GM12878 (cell line): ENCODE results near the gene CIAO1. TPM values are rescaled to one million over a fixed set of nuclear protein-coding genes. Genes with fewer than 3 reads are reported as not detected.

Experiments used
- ATAC-seq: fragments of 200-7000 bp; cut with Tn5 transposase; 3 replicates; pipeline ENCODE4 v1.9.1; 2020; ENCODE audit warnings: mild to moderate bottlenecking, moderate library complexity
- BruUV-seq: library from RNA; stranded (reverse); fragments of 400-500 nt; replicated peaks from 2 replicates; lab custom pipeline; 2021; lab: Mats Ljungman, UMichigan
- CTCF ChIA-PET: fragments of 300-600 bp; sonication (Branson Sonifier 250); formaldehyde crosslinking; extraction: SDS; loops from one replicate; lab custom pipeline; 2021; ENCODE audit warnings: inconsistent platforms; lab: Yijun Ruan, JAX
- POLR2A ChIA-PET: fragments of 350-600 bp; formaldehyde crosslinking; extraction: SDS; loops from one replicate; lab custom pipeline; 2021; ENCODE audit warnings: inconsistent platforms; lab: Charles Lee
- RAD21 ChIA-PET: fragments of 300-600 bp; sonication (Branson Sonifier 250); formaldehyde crosslinking; loops from one replicate; lab custom pipeline; 2023; ENCODE audit warnings: antibody characterized with exemption; ENCODE audit not compliant: unreplicated experiment; lab: Charles Lee
- SMC1A ChIA-PET: fragments of 300-600 bp; sonication (Branson Sonifier 250); formaldehyde crosslinking; loops from one replicate; lab custom pipeline; 2023; ENCODE audit not compliant: unreplicated experiment, uncharacterized antibody; lab: Charles Lee
- DNase-seq: peaks from one replicate; pipeline ENCODE4 v3.0.0-alpha.2; 2011; ENCODE audit warnings: low read depth, low spot score
- FAIRE-seq: peaks from 3 replicates; lab custom pipeline; 2011; peaks lifted over from hg19 to GRCh38; lab: Jason Lieb, UNC
- H2AFZ ChIP-seq: 2 replicates; pipeline ENCODE4 v1.6.0; 2011; ENCODE audit warnings: low read depth, low read length, control low read depth; ENCODE audit not compliant: control insufficient read depth
- H3K27ac ChIP-seq: 2 replicates; pipeline ENCODE4 v1.5.1; 2011; ENCODE audit warnings: control low read depth; ENCODE audit not compliant: control insufficient read depth, insufficient read depth
- H3K27me3 ChIP-seq, 2 experiments: replicated peaks in 1 of 2; 2 replicates each; pipeline versions ENCODE4 v1.6.0 to v1.6.1; 2011; ENCODE audit warnings: low read length in 1 of 2; ENCODE audit not compliant: control insufficient read depth in 2 of 2, insufficient read depth in 2 of 2
- H3K36me3 ChIP-seq, 2 experiments: 2 replicates each; pipeline ENCODE4 v1.5.1; 2011; ENCODE audit warnings: low read length in 1 of 2; ENCODE audit not compliant: control insufficient read depth in 2 of 2, insufficient read depth in 2 of 2
- H3K4me1 ChIP-seq: 2 replicates; pipeline ENCODE4 v1.6.1; 2011; ENCODE audit warnings: mild to moderate bottlenecking, low read length, moderate library complexity, mixed read lengths; ENCODE audit not compliant: control insufficient read depth, insufficient read depth
- H3K4me2 ChIP-seq: 2 replicates; pipeline ENCODE4 v1.6.0; 2011; ENCODE audit warnings: control low read depth; ENCODE audit not compliant: control insufficient read depth, insufficient read depth
- H3K4me3 ChIP-seq: fragments of 200-600 bp; sonication (generic); 2 replicates; pipeline ENCODE4 v1.5.1; 2016
- H3K79me2 ChIP-seq: 2 replicates; pipeline ENCODE4 v1.6.0; 2011; ENCODE audit warnings: low read length; ENCODE audit not compliant: control insufficient read depth, insufficient read depth
- H3K9ac ChIP-seq: 2 replicates; pipeline ENCODE4 v1.8.0; 2011; ENCODE audit warnings: low read length, control low read depth, mixed read lengths; ENCODE audit not compliant: control insufficient read depth, insufficient read depth
- H3K9me3 ChIP-seq: replicated peaks from 3 replicates; pipeline ENCODE4 v1.5.1; 2011; ENCODE audit warnings: mild to moderate bottlenecking, low read length; ENCODE audit not compliant: control insufficient read depth, insufficient read depth
- H4K20me1 ChIP-seq: 2 replicates; pipeline ENCODE4 v1.6.0; 2011; ENCODE audit not compliant: control insufficient read depth, insufficient read depth
- BACH1 ChIP-seq: fragments of 450-650 bp; IDR thresholded peaks from 2 replicates; pipeline ENCODE4 v1.6.1; 2017; ENCODE audit warnings: mild to moderate bottlenecking, borderline replicate concordance
- CEBPZ ChIP-seq: fragments of 150-350 bp; IDR thresholded peaks from 2 replicates; pipeline ENCODE4 v1.6.1; 2016; ENCODE audit warnings: low read depth, low read length
- E2F8 ChIP-seq: fragments of 450-650 bp; IDR thresholded peaks from 2 replicates; pipeline ENCODE4 v1.6.1; 2018; ENCODE audit warnings: mild to moderate bottlenecking, low read depth, moderate library complexity; ENCODE audit not compliant: partially characterized antibody
- ETV6 ChIP-seq, 2 experiments: fragments of 450-650 bp in 1 of 2; IDR thresholded peaks in 1 of 2; conservative IDR thresholded peaks in 1 of 2; 2 replicates each; pipeline ENCODE4 v1.6.1; 2014; ENCODE audit warnings: antibody characterized with exemption in 1 of 2, borderline replicate concordance in 1 of 2, low read depth in 1 of 2, mild to moderate bottlenecking in 1 of 2, moderate library complexity in 1 of 2
- HDGF ChIP-seq: fragments of 450-650 bp; IDR thresholded peaks from 2 replicates; pipeline ENCODE4 v1.6.1; 2016; ENCODE audit warnings: antibody characterized with exemption
- KDM1A ChIP-seq: fragments of 200-600 bp; sonication (generic); IDR thresholded peaks from 2 replicates; pipeline ENCODE4 v1.6.1; 2016; ENCODE audit warnings: borderline replicate concordance
- SIN3A ChIP-seq: IDR thresholded peaks from 2 replicates; pipeline ENCODE4 v1.6.1; 2012; ENCODE audit warnings: low read depth, low read length, improper control_type of control experiment
- TBL1XR1 ChIP-seq: IDR thresholded peaks from 2 replicates; pipeline ENCODE4 v1.6.1; 2012; ENCODE audit warnings: low read depth, low read length, improper control_type of control experiment
- WGBS: methylation state at CpG from one replicate; pipeline ENCODE4 v1.1.6; 2016; ENCODE audit warnings: low lambda C conversion rate; ENCODE audit not compliant: insufficient replicate concordance, insufficient coverage; ENCODE audit errors: missing lambda C conversion rate; 5-methylcytosine and 5-hydroxymethylcytosine counted together
- in situ Hi-C: fragments of 300-500 bp; cut with MboI; formaldehyde crosslinking; loops from 9 replicates; pipeline ENCODE4 v1.14.3; 2018; ENCODE audit warnings: mixed read lengths
- intact Hi-C: fragments of 100-400 bp; cut with micrococcal nuclease; formaldehyde crosslinking; loops from one replicate; pipeline ENCODE4 v1.14.2; 2022; ENCODE audit not compliant: unreplicated experiment
- polyA plus RNA-seq, 11 experiments: library from polyadenylated mRNA; depleted of rRNA in 4 of 11; unstranded in 6 of 11; stranded (reverse) in 5 of 11; fragments of >200 nt; fragmentation: Nextera tagmentation in 4 of 11; fragmentation: Illumina TruSeq in 1 of 11; extraction: Ambion mirVana in 4 of 11; extraction: Trizol in 1 of 11; gene quantifications; 1 replicate in 1 of 11; 2 replicates in 10 of 11; pipeline versions ENCODE4 v1.2.1 to v1.2.3, GENCODE V29; 2011 to 2016; ENCODE audit warnings: inconsistent platforms in 2 of 11, missing spikeins in 2 of 11, low read depth in 1 of 11
- total RNA-seq, 4 experiments: library from RNA; depleted of rRNA in 3 of 4; stranded (reverse); fragments of >200 nt in 3 of 4; fragmentation: Illumina TruSeq in 1 of 4; extraction: Trizol in 1 of 4; gene quantifications; 2 replicates each; pipeline versions ENCODE4 v1.2.1 to v1.2.3, GENCODE V29; 2013 to 2021

Gene CIAO1
- total and polyA plus RNA-seq, 10 of the 15 experiments (the other 5 are each of a cell fraction or from before 2014, with no cell fraction given) = 8.3 to 89.4 (median 63.4) TPM

GRCh38 chr2:96261328-96262003, 4.6 kb upstream of the CIAO1 start:
- Histone ChIP-seq H3K4me1 (peaks cover 32% of the 10 kb centered on the region), H4K20me1 (no peaks in the 10 kb centered on the region), H3K36me3 (peaks cover 2 to 16% of the 10 kb centered on the region in 2 experiments; a peak in 1 of 4 replicates), H3K79me2 (peaks cover 59% of the 10 kb centered on the region), H3K4me2 (no peak overlapping the region), H3K9me3 (no peaks in the 10 kb centered on the region), H3K9ac (no peak overlapping the region)
- in situ Hi-C loops = loop anchor here (5.0 to 25.0 kb wide), 2 partner anchors 119 to 249 kb away; no protein-coding TSS in a partner anchor
- ChIA-PET CTCF (interaction anchor here (0.9 to 7.5 kb wide), 22 partner anchors 11 to 269 kb away, joined by 3 to 90 read pairs (median 5); partner anchors contain the start of genes ANKRD36C, ASTL and NEURL3), RAD21 (interaction anchor here (0.7 to 2.6 kb wide), 12 partner anchors 15 to 735 kb away, joined by 3 to 10 read pairs (median 4); partner anchors contain the start of gene NCAPH)
- no peak for FAIRE-seq
- BruUV-seq = no TSS peak
- intact Hi-C loops = loop anchor here (5.0 kb wide), 1 partner anchor 34 kb away; no protein-coding TSS in a partner anchor
- TF ChIP-seq CEBPZ = no peak
- no peak for TF ChIP-seq ETV6 (conservative IDR thresholded peaks at IDR 0.05 in 1 of 2, IDR thresholded peaks at IDR 0.05 in 1 of 2; ENCODE audit: borderline replicate concordance in 1 of 2, low read depth in 1 of 2)
- no peak for TF ChIP-seq E2F8
- TF ChIP-seq BACH1 = no peak
- no peak for TF ChIP-seq TBL1XR1
- no peak for TF ChIP-seq SIN3A
- TF ChIP-seq HDGF = no peak
- TF ChIP-seq KDM1A = no peak
- TF ChIP-seq, all 136 proteins: peak for 0
- WGBS = 94% methylated on average over 6 of the region's 6 CpGs
- no peak for DNase-seq
- H3K27me3 ChIP-seq = no peaks in the 10 kb centered on the region
- no peak overlapping the region for H2AFZ ChIP-seq
- ATAC-seq = no peak
- POLR2A ChIA-PET = interaction anchor here (0.5 to 1.8 kb wide), 8 partner anchors 28 to 87 kb away, joined by 3 to 11 read pairs (median 4); partner anchors contain the start of gene STARD7
- H3K4me3 ChIP-seq = no peak overlapping the region
- H3K27ac ChIP-seq = peak overlapping the region; percentile 2; the same call in 1 of the 2 replicates
- SMC1A ChIA-PET = interaction anchor here (0.7 to 5.5 kb wide), 14 partner anchors 11 to 269 kb away, joined by 3 to 48 read pairs (median 6); partner anchors contain the start of genes ASTL and STARD7
